ENCODE data around the gene STAT6.
A peak's percentile ranks its signal among the peaks of the same experiment; 100 is the strongest.

The STAT6 gene

GRCh38 chr12:57104292-57104910 lies 6.8 kb downstream of the STAT6 start:
- DNase-seq (ENCODE audit: low read depth in 2 of 2): no peak

- no peak for DNase-seq (ENCODE audit: low read depth in 2 of 2)
These were observed 7.3 kb downstream of the STAT6 start for GRCh38 chr12:57103856-57104255.

GRCh38 chr12:57101892-57102695 lies 9.1 kb downstream of the STAT6 start:
- no peak for DNase-seq (ENCODE audit: low read depth in 2 of 2)

GRCh38 chr12:57099766-57100165 lies 11.4 kb downstream of the STAT6 start:
- no peak for DNase-seq (ENCODE audit: low read depth in 2 of 2)

GRCh38 chr12:57099047-57099714 lies 12.0 kb downstream of the STAT6 start:
- no peak for DNase-seq (ENCODE audit: low read depth in 2 of 2)

- DNase-seq (ENCODE audit: low read depth in 2 of 2): no peak
These were observed 12.6 kb downstream of the STAT6 start for GRCh38 chr12:57098546-57098945.

- no peak for DNase-seq (ENCODE audit: low read depth in 2 of 2)
These were observed 13.7 kb downstream of the STAT6 start for GRCh38 chr12:57097554-57097835.

- DNase-seq (ENCODE audit: low read depth in 2 of 2): no peak
These were observed 14.2 kb downstream of the STAT6 start for GRCh38 chr12:57096748-57097553.

- no peak for DNase-seq (ENCODE audit: low read depth in 2 of 2)
These were observed 15.0 kb downstream of the STAT6 start for GRCh38 chr12:57096099-57096572.

- DNase-seq (ENCODE audit: low read depth in 2 of 2): no peak
These were observed 15.7 kb downstream of the STAT6 start for GRCh38 chr12:57095440-57095839.

GRCh38 chr12:57094208-57095160 lies 16.7 kb downstream of the STAT6 start:
- DNase-seq (ENCODE audit: low read depth in 2 of 2): no peak

- DNase-seq (ENCODE audit: low read depth in 2 of 2): peak; percentile 68 to 70
These were observed 17.6 kb downstream of the STAT6 start for GRCh38 chr12:57093415-57094207.

- no peak for DNase-seq (ENCODE audit: low read depth in 2 of 2)
These were observed 18.2 kb downstream of the STAT6 start for GRCh38 chr12:57092876-57093414.

GRCh38 chr12:57092529-57092862 lies 18.7 kb downstream of the STAT6 start:
- DNase-seq (ENCODE audit: low read depth in 2 of 2): no peak

GRCh38 chr12:57091638-57092528 lies 19.3 kb downstream of the STAT6 start:
- DNase-seq (ENCODE audit: low read depth in 2 of 2): no peak

GRCh38 chr12:57090924-57091637 lies 20.1 kb downstream of the STAT6 start:
- DNase-seq (ENCODE audit: low read depth in 2 of 2): no peak

GRCh38 chr12:57090490-57090889 lies 20.7 kb downstream of the STAT6 start:
- no peak for DNase-seq (ENCODE audit: low read depth in 2 of 2)

Measured in stimulated activated CD8-positive, alpha-beta memory T cell treated with anti-CD3 and anti-CD28 coated beads, Interleukin-15, amount 100 ng/mL, for 48 hours (primary cell).